Measurements from ENCODE around the gene MAPK12. TPM values are rescaled to one million over a fixed set of nuclear protein-coding genes. Genes with fewer than 3 reads are reported as not detected.
"Not testable (repeated sequence)": the region's sequence is repeated elsewhere in the genome, so short reads cannot be mapped to it uniquely, and the experiment has no call there.

Gene MAPK12
- total and polyA plus RNA-seq, 2 donors (not counting 3 experiments of a cell fraction or from before 2014, with no cell fraction given) = 72.3 to 86.8 TPM

DNA sequence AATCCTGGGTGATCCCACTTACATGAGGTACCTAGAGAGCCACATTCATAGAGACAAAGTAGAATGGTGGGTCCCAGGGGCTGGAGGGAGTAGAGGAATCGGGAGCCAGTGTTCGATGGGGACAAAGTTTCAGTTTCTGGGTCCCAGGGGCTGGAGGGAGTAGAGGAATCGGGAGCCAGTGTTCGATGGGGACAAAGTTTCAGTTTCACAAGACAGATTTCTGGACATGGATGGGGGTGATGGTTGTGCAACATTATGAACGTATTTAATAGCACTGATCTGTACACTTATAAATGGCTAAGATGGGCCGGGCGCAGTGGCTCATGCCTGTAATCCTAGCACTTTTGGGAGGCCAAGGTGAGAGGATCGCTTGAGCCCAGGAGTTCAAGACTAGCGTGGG lies 56.5 kb downstream of the MAPK12 start:
- H3K27me3 ChIP-seq (ENCODE audit: control insufficient read depth in 2 of 2, insufficient read depth in 2 of 2, low read length in 2 of 2); FAIRE-seq; H3K4me3 ChIP-seq (replicated peaks in 1 of 3; ENCODE audit: insufficient read depth in 1 of 3, low read depth in 1 of 3, low read length in 3 of 3); dilution Hi-C loops (cut with MboI; ENCODE audit: extremely low pct_ligation_motif_present, low sequenced_read_pairs); H3K4me2 ChIP-seq (ENCODE audit: insufficient read depth, low read length); BruUV-seq (replicated peaks); H3K27ac ChIP-seq (ENCODE audit: insufficient read depth, low read depth, low read length); H3K9ac ChIP-seq (replicated peaks; ENCODE audit: extremely low read depth, insufficient read depth, low read length); CTCF ChIA-PET; H2AFZ ChIP-seq (ENCODE audit: low read depth, low read length); H3K36me3 ChIP-seq (ENCODE audit: control insufficient read depth in 2 of 2, extremely low read depth in 1 of 2, insufficient read depth in 2 of 2, low read length in 2 of 2); DNase-seq (ENCODE audit: low read depth, low spot score); H3K9me3 ChIP-seq (replicated peaks; ENCODE audit: control insufficient read depth, insufficient read depth, low read length); POLR2A ChIA-PET; H3K9me1 ChIP-seq (replicated peaks; ENCODE audit: control insufficient read depth, extremely low read depth, insufficient read depth, low read length); H4K20me1 ChIP-seq (replicated peaks; ENCODE audit: control insufficient read depth, extremely low read depth, insufficient read depth, low read length): not testable (repeated sequence)
- Histone ChIP-seq H3K79me2 (ENCODE audit: control insufficient read depth, insufficient read depth, low read length) (peaks cover 23% of the 10 kb centered on the region), H3K4me1 (ENCODE audit: control insufficient read depth, extremely low read depth, insufficient read depth, low read length) (peaks cover 24% of the 10 kb centered on the region)
- intact Hi-C loops (cut with micrococcal nuclease) = loop anchor here (10.0 kb wide), 1 partner anchor 230 kb away; no protein-coding TSS in a partner anchor

DNA sequence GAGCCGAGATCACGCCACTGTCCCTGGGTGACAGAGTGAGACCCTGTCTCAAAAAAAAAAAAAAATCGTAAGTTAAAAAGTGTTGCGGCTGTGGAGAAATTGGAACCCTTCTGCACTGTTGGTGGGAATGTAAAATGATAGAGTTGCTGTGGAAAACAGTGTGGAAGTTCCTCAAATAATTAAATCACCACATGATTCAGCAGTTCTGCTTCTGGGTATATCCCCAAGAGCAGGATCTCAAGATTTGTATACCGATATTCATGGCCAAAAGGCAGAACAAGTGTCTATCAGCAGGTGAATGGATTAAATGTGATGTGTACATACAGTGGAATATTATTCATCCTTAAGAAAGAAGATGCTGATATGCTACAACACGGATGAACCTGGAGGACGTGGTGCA lies 56.9 kb downstream of the MAPK12 start:
- no peak overlapping the region for H3K27ac ChIP-seq (ENCODE audit: insufficient read depth, low read depth, low read length)
- POLR2A ChIA-PET = no interaction called here
- dilution Hi-C loops (cut with MboI; ENCODE audit: extremely low pct_ligation_motif_present, low sequenced_read_pairs) = no loop called here
- CTCF ChIA-PET = no interaction called here
- DNase-seq (ENCODE audit: low read depth, low spot score) = no peak
- no TSS peak for BruUV-seq (replicated peaks)
- H3K4me3 ChIP-seq (replicated peaks in 1 of 3; ENCODE audit: insufficient read depth in 1 of 3, low read depth in 1 of 3, low read length in 3 of 3) = no peak overlapping the region
- H3K9me1 ChIP-seq (replicated peaks; ENCODE audit: control insufficient read depth, extremely low read depth, insufficient read depth, low read length) = no peaks in the 10 kb centered on the region
- peaks cover 2% of the 10 kb centered on the region in 2 experiments for H3K36me3 ChIP-seq (ENCODE audit: control insufficient read depth in 2 of 2, extremely low read depth in 1 of 2, insufficient read depth in 2 of 2, low read length in 2 of 2)
- H3K9ac ChIP-seq (replicated peaks; ENCODE audit: extremely low read depth, insufficient read depth, low read length) = no peak overlapping the region
- TF ChIP-seq EZH2 (IDR thresholded peaks at IDR 0.05; ENCODE audit: borderline replicate concordance, low read depth, low read length, severe bottlenecking) (no peak), GATA2 (IDR thresholded peaks at IDR 0.05; ENCODE audit: insufficient read depth, insufficient read length, low read depth, low read length) (no peak), POLR2A (IDR thresholded peaks at IDR 0.05; ENCODE audit: low read depth, low read length) (no peak)
- TF ChIP-seq, protein P1, sequence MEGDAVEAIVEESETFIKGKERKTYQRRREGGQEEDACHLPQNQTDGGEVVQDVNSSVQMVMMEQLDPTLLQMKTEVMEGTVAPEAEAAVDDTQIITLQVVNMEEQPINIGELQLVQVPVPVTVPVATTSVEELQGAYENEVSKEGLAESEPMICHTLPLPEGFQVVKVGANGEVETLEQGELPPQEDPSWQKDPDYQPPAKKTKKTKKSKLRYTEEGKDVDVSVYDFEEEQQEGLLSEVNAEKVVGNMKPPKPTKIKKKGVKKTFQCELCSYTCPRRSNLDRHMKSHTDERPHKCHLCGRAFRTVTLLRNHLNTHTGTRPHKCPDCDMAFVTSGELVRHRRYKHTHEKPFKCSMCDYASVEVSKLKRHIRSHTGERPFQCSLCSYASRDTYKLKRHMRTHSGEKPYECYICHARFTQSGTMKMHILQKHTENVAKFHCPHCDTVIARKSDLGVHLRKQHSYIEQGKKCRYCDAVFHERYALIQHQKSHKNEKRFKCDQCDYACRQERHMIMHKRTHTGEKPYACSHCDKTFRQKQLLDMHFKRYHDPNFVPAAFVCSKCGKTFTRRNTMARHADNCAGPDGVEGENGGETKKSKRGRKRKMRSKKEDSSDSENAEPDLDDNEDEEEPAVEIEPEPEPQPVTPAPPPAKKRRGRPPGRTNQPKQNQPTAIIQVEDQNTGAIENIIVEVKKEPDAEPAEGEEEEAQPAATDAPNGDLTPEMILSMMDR (IDR thresholded peaks at IDR 0.05; ENCODE audit: extremely low read depth in 1 of 2, insufficient read depth in 1 of 2, low read depth in 1 of 2, low read length in 2 of 2) = no peak
- peaks cover 25% of the 10 kb centered on the region for H3K79me2 ChIP-seq (ENCODE audit: control insufficient read depth, insufficient read depth, low read length)
- H4K20me1 ChIP-seq (replicated peaks; ENCODE audit: control insufficient read depth, extremely low read depth, insufficient read depth, low read length) = no peaks in the 10 kb centered on the region
- intact Hi-C loops (cut with micrococcal nuclease) = loop anchor here (10.0 kb wide), 1 partner anchor 230 kb away; no protein-coding TSS in a partner anchor
- H3K27me3 ChIP-seq (ENCODE audit: control insufficient read depth in 2 of 2, insufficient read depth in 2 of 2, low read length in 2 of 2) = no peaks in the 10 kb centered on the region
- FAIRE-seq = no peak
- peaks cover 29% of the 10 kb centered on the region for H3K4me1 ChIP-seq (ENCODE audit: control insufficient read depth, extremely low read depth, insufficient read depth, low read length)
- no peaks in the 10 kb centered on the region for H3K9me3 ChIP-seq (replicated peaks; ENCODE audit: control insufficient read depth, insufficient read depth, low read length)
- H3K4me2 ChIP-seq (ENCODE audit: insufficient read depth, low read length) = no peak overlapping the region
- H2AFZ ChIP-seq (ENCODE audit: low read depth, low read length) = no peak overlapping the region

All from endothelial cell of umbilical vein (primary cell).